HG03457 (cell line): Measurements from ENCODE around the gene NSL1.
"Not testable (repeated sequence)": the region's sequence is repeated elsewhere in the genome, so short reads cannot be mapped to it uniquely, and the experiment has no call there.

Experiments used
- ATAC-seq: cut with Tn5 transposase; IDR thresholded peaks from one replicate; pipeline ENCODE4 v1.9.1; 2021; ENCODE audit warnings: moderate number of reproducible peaks; ENCODE audit not compliant: unreplicated experiment

NSL1 gene

DNA sequence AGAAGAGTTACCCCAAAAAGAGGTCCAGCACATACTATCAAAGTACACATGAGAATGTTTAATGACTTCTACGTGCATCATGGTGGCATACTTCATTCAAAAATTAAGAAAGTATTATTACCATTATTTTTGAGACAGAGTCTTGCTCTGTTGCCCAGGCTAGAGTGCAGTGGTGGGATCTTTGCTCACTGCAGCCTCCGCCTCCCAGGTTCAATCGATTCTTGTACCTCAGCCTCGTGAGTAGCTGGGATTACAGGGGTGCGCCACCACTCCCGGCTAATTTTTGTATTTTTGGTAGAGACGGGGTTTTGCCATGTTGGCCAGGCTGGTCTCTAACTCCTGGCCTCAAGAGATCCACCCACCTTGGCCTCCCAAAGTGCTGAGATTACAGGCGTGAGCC is 79.6 kb downstream of the NSL1 start:
- ATAC-seq, result not testable (repeated sequence)

DNA sequence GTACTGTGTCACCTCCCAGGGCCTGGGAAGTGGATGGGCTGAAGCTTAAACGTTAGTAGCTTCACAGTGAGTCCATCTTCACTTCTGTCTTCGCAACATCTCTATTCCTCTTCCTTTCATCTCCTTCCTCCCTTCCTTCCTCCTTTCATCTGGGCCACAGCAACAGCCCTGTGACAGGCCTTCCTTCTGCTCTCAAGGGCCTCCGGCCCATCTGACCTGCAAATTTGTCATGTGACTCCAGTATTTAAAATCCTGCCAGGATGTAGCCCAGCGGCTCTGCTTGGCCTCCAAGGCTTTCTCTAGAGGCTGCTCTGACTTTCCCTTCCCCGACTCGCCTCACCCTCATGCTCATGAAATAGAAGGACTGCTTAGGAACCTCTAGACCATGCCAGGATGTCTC is 81.0 kb downstream of the NSL1 start:
- no peak for ATAC-seq

DNA sequence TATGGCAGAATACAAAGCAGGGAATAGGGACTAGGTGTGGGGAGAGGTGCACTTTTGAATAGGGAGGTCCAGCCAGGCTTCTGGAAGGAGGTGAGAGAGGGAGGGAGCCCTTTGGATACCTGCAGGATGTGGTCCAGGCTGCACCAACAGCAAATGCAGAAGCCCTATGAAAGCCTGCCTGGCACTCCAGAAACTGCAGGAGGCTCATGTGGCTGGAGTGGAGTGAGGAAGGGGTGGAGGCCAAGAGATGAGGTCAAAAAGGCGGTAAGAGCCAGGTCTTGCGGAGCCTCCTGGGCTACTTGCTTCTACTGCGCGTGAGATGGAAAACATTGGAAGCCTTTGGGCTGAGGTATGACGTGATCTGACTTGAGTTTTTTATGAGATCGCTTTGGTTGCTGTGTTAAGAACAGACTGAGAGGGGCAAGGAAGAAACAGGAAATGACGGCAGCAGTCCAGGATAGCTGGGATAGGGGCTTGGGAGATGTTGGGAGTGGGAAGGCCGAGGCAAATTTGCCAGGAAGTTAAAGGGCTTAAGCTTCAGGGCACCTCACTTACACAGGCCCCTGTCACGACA is 87.5 kb downstream of the NSL1 start:
- ATAC-seq, result no peak

DNA sequence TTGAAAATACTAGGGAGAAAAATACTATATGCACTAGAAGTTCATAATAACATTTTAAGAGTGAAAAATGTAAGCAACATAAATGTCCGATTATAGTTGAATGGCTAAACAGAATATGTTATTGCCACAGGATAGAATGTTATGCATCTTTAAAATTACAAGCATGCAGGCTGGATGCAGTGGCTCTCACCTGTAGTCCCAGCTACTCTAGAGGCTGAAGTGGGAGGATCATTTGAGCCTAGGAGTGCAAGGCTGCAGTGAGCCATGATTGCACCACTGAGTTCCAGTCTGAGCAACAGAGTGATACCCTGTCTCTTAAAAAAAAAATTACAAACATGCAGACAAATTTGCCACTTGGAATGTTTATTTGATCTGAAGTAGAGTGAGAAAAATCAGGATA is 88.9 kb downstream of the NSL1 start:
- no peak for ATAC-seq

DNA sequence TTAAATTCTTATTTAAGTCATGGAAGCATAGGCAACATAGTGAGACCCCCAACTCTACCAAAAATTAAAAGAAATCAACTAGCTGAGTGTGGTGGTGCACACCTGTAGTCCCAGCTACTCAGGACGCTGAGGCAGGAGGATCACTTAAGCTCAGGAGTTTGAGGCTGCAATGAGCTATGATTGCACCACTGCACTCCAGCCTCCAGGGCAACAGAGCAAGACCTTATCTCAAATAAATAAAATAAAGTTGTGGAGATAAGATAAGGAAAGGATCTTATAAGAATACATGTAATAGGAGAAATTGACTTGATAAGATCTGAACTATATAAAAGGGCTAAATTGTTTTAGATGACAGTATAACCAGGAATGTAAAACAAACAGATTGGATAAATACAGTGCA is 89.7 kb downstream of the NSL1 start:
- no peak for ATAC-seq

DNA sequence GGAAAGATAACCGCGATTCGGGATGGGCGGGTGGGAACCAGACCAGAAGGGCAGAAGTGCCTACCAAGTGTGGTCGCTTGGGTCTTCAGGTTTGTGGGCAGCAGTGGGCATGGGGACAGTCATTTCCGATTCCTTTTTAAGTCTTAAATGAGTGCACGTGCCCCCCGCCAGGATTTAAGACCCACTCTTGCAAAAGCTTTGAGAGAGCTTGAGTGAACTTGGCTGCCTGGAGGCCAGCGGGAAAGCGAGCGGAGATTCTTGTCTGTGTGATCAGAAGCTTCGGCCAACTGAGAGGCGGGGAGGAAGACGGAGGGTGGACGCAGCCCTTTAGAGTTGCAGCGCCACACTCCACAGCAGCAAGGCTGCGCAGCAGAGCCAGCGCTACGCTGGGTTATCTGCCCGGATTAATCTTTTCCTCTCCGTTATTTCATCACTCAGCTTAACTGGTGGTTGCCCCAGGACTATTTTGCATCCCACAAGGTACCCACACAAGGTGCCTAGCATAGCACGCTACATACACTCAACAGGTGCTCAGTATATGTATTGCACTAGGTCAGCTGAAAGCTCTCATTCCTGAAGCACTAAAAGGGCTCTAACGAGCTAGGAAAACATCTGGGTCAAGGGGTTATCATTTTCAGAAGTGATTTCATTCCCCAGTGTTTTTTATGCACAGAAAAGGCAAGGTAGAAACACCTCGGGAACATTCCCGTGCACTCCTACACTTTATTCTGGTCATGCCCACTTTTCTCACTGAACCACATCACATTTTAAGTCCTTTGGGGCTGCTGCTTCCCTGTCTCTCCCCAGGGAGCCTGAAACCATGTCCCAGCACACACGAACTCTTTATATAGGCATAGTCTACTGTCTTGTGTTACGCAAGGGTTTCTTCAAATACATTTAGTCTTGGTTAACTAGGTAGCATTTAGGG is 90.4 kb downstream of the NSL1 start:
- ATAC-seq, result no peak

DNA sequence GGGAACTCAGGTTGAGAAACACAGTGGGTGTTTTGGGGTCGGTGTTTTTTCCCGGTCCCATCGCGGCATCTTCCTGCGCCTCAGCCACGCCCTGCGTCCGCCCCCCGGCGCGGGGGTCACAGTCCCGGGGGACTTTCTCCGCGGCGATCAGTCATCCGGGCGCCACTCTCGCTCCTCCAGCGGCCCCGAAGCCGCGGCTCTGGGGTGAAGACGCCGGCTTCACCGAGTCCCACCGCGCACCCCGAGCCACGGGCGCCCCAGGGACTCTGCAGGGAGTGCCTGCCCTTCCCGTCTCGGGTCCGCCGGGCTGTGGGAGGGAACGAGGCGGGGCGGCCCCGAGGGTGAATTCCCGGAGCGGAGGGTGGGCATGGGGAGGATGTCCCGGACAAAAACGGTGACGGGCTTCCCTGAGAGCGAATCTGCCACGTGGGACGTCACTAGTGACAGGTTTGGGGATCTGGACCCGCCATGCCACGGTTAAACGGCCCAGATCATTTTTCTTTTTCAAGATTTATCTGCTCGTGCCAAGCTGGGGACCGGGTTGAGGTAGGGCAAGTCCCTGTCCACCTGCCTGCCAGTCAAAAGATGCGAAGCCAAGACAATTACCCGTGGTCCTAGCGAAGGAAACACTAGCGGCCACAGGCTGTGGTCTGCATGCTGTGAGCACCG is 91.2 kb downstream of the NSL1 start:
- no peak for ATAC-seq

DNA sequence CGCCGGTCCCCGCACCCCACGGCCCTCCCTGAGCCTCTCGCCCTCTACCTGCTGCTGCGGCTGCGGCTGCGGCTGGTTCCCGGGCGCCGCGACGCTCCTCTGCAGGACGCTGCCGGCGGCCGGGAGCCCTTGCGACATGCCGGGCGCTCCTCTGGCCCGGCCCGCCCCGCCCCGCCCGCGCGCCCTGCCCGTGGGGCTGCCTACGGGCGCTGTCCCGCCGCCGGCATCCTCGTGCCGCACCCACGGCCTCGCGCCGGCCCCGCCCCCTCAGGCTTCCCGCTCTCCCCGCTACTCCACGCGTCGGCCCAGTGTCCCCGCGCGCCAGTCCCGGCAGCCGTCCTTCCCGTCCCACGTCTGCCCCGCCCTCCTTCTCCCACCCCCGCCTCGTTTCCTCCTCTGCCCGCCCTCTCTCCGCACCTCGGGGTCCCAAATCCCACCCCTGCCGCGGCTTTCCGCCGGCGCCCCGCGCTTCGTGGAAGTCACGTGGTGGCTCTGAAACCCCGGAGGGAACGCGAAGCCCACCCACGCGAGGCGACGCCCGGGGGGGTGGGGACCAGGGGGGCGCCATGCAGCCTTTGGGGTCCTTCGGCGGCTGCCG is 91.9 kb downstream of the NSL1 start, which contains the start of gene BATF3:
TSS of gene BATF3 (minus strand) at position 216 of the 598 bp plus-strand sequence. CDS start at position 138, 78 bp downstream.
- ATAC-seq, result no peak

DNA sequence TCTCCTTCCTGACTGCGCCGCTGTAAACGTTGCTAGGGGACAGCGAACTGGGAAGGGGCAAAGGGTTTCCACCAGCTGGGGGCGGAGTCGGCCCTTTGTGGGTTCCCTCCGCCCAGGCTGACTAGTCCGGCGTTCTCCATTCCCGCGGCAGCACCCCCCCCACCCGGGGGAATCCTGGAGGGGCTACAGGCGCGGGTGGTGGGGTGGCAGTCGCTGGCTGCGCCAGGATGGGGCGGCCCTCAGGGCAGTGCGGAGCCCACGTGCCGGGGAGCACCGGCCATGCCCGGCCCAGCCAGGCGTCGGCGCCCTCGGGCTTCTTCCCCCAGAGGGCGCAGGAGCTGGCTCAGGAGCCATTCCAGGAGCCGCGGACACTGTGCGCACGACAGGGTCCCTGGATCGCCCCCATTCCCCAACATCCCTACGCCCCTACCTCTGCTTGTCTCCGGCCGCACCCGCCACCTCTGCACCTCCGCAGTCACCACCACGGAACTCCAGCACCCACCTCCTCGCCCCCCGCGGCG is 92.4 kb downstream of the NSL1 start:
- no peak for ATAC-seq

DNA sequence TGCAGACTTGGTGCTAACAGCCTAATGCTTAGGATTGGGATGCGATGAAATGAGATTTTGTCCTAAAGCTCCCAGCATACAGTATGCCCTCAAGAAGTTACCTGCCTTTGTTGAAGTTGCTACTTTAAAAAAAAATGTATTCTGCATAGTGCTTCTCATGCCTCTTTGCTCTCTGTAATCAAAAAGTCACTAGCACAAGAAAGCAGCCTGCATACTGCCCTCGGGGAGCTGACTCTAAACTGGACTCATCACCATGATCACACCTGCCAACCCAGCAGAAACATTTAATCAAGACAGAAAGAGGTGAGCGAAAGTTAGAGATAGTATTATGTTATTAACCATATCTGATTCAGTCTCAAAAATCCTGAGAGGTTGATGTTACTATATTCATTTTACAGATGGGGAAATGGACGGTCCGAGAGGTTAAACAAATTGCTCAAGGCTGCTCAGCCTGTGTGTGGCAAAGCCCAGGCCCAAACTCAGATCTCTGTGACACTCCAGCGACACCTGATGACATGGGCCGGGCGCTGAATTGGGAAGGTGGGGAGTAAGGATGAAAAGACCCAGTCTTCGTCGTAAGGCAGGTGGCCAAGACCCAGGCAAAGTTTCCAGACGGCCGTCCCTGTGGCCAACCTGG is 93.0 kb downstream of the NSL1 start:
- no peak for ATAC-seq

DNA sequence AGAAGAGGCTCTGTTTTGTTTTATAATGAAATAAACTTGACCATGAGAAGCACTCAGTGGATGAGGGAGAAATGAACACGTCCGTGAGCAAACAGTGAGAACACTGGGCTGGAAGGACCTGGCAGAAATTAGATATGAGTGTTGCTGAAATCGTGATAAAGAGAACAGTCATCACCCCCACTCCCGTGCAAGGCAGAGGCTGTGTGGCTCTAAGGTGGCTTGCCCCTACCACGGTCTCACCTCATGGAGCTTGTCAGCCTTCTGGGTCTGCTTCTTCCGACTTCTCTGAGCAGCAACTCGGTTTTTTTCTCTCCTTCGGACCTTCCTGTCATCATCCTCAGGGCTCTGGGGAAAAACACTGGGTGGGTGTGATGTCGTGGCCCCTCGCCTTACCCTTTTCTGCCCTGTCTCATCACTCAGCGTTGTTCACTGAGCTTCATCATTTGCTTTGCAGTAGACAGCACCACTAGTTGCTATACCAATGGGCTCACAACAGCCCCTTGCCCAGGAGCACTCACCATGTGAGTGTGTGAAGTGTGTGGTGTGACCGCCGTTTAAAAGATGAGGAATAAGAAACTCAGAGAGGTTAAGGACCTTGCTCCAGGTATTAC is 94.8 kb downstream of the NSL1 start:
- ATAC-seq, result no peak

DNA sequence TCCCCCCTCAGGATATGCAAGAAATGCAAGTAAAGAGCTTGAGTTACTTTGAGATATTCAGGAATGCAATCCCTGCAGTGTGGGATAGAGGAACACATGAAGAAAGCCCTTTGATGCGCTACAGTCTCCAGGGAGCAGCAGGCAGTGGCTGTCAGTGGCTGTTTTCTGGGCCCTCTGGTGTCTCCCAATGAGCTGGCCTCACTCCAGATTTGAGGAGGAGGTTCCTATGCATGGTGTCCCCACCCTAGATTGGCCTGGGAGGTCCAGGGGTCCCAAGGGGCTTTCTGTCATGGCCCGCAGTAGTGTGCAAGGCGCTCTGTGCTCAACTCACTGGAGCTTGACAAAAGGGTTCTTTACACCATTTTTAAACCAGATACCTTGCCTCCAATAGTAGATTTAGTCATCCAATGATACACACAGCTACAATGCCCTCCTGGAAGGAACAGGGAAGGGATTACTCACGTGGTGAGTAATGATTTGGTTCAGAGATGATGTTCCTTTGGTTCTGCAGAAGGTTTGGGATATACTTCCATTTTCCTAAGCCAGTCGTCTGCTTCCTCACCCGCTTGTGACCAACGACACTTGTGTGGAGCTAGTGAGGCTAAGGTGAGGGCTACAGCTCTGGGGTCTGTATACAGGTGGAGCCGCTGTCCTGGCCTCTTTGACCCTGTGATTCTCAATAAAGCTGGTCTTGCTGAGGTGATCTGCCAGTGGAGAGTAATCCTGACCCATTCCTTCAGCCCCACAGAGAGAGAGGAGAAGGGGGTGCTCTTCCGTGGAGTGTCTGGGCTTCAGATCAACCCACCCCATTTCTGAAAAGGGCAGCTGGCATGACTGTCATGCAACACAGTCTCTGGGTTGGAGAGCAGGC is 98.6 kb downstream of the NSL1 start:
- no peak for ATAC-seq

DNA sequence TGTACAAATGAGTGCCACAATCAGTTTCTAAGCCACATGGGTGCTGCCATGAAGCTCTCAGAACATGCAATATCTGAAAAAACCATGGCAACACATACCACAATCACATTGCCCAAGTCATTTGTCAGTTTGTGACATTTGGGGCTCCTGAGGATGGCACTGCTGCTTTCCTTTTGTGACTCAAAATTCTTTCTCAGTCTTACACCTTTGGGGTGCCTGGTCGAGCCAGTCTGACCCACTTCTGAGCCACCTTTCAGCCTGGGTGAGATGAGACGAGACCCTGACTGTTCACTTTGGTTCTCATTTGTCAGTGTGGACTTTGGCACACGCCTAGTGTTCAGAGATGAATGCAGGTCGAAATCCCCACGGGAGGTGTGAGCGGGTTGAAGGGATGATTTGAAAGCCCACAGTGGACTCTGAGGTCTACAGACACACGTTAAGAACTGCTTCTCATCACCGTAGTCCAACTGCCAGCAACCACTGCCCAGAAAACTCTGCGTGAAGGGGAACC is 100.0 kb downstream of the NSL1 start:
- ATAC-seq, result no peak

DNA sequence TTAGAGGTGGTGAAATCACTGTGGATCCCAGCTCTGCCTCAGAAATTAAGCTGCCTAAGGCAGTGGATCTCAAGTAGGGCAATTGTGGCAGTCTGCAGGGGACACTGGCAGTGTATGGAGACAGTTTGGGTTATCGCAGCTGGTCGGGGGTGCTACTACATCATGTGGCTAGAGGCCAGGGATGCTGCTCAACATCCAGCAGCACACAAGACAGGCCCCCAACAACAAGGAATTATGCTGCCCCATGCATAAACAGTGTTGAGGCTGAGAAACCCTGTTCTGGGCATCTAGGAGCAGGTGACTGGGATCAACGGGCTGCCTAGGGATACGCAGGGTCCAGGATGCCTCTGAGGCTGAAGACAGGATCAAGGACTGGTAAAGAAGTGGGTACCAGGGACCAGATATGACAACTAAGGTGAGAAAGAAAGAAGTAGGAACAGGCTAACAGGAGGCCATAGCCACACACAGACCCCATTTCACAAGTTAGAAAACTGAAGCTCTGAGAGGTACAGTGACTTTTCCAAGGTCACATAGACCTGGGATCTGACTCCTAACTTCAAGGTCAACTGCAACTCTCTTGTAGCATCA is 100.7 kb downstream of the NSL1 start:
- ATAC-seq, result no peak

DNA sequence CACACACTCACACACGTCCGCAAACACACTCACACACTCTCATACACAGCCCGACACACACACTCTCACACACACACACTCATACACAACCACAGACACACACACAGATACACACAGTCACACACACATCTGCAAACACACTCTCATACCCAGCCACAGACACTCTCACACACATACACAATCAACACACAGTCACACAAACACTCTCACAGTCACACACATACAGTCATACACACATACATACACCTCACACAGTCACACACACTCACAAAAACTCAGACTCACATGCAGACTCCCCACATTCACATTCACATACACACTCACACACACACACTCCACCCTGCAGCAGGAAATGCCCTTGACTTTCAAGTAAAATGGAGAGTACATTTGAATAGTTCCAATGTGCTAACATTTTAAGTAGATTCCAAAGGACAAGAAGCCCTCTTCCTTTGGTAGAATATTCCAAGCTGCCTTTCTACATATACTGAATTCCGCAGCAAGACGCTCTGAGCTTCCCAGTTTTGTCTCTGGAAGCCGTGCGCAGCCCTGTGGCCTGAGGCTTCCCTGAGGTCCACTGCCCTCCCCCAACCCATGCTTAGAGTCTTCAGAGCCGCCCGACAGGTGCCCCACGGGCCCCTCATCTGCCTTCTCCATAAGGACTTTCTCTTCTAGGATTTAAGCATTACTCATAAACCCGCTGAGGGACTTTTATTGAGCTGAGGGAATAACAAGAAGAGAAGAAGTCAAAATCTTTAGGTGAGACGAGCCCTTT is 101.6 kb downstream of the NSL1 start:
- ATAC-seq, result no peak

DNA sequence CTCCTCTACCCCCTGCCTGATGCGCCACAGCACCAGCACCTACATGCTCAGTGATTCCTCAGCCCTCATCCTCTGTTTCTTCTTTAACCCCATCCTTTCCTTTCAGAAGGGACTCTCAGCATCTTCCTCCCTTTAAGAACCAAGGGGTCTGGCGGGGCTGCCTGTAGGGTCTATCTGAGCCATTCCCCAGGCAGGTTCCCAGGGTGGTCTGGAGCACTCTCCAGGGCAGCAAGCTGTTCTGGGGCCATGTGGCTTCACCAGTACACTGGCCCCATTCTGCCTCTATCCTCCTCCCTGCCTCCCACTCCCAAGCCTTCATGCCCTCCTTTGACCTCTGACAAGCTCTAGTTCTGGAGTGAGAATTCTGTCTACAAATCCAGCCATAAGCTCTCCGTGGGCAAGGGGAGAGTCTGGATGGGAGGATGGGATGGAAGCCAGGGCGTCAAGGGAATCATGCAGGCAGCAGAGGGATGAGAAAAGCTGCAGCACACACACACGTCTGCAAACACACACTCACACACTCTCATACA is 102.3 kb downstream of the NSL1 start:
- ATAC-seq, result no peak

DNA sequence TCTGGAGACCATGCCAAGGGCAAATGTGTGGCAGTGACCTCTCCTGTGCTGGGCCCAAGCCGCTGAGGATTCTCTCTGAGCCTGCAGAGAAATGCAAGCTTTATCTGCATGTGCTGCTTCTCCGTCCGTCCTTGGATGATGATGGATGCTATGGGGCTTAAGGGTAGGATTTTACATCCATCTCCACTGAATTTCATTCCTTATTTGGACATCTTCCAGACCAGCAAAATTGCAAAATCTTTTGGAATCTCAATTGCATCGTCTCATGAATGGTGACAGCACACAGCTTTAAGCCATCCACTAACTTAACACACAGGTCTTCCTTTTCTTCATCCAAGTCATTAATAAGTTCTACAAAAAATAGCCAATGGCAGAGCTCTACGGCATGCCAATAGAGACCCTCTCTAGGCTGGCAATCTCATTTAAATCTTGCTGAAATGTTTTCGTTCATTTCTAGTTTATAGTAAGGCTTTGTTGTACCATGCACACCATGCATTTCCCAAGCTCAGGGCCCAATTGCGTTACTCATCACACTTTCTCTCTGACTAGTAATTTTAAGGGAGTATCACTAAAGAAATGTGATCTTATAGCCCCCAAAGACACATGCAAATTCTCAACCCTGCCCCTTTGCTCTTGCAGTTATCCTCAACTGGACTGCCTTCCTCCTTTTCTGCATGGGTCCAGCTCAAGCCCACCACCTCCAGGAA is 103.1 kb downstream of the NSL1 start:
- ATAC-seq, result no peak
